H1 (cell line): ENCODE measurements around the gene C1RL. TPM values are rescaled to one million over a fixed set of nuclear protein-coding genes. Genes with fewer than 3 reads are reported as not detected.

Experiments used
- ASH2L ChIP-seq: fragments of 200-600, 300-600 bp; sonication (generic); IDR thresholded peaks from one replicate; pipeline ENCODE4 v1.7.1; 2017; ENCODE audit warnings: low read length
- BACH1 ChIP-seq: IDR thresholded peaks from 2 replicates; pipeline ENCODE4 v1.6.1; 2012; ENCODE audit warnings: low read length, improper control_type of control experiment
- BRCA1 ChIP-seq: IDR thresholded peaks from 2 replicates; pipeline ENCODE4 v1.6.1; 2012; ENCODE audit warnings: low read depth, low read length, improper control_type of control experiment
- CBX5 ChIP-seq: fragments of 300-800, 300-1000 bp; sonication (generic); IDR thresholded peaks from 2 replicates; pipeline ENCODE4 v1.7.1; 2016; ENCODE audit warnings: antibody characterized with exemption, low read length, low read depth
- CEBPB ChIP-seq: IDR thresholded peaks from 2 replicates; pipeline ENCODE4 v1.6.1; 2012; ENCODE audit warnings: low read depth, low read length
- CHD2 ChIP-seq: IDR thresholded peaks from 2 replicates; pipeline ENCODE4 v1.6.1; 2012; ENCODE audit warnings: low read length, improper control_type of control experiment
- MAFK ChIP-seq: IDR thresholded peaks from 2 replicates; pipeline ENCODE4 v1.6.1; 2012; ENCODE audit warnings: low read depth, mild to moderate bottlenecking, improper control_type of control experiment, low read length
- NANOG ChIP-seq: IDR thresholded peaks from 2 replicates; pipeline ENCODE4 v1.6.1; 2011; ENCODE audit warnings: low read length, low read depth, mild to moderate bottlenecking, inconsistent platforms; ENCODE audit not compliant: insufficient read depth, poor library complexity, severe bottlenecking
- PHF8 ChIP-seq: fragments of 200-600 bp; sonication (generic); conservative IDR thresholded peaks from 2 replicates; pipeline ENCODE4 v1.7.1; 2012; ENCODE audit warnings: low read depth, mild to moderate bottlenecking, inconsistent platforms, low read length, moderate library complexity
- RAD21 ChIP-seq, 2 experiments: IDR thresholded peaks in 1 of 2; conservative IDR thresholded peaks in 1 of 2; 2 replicates each; pipeline ENCODE4 v1.6.1; 2011; ENCODE audit warnings: low read depth in 2 of 2, low read length in 2 of 2, improper control_type of control experiment in 1 of 2, inconsistent platforms in 1 of 2, mild to moderate bottlenecking in 1 of 2, moderate library complexity in 1 of 2
- RBBP5 ChIP-seq: IDR thresholded peaks from 2 replicates; pipeline ENCODE4 v1.7.1; 2012; ENCODE audit warnings: low read depth, mild to moderate bottlenecking, inconsistent platforms, low read length, moderate library complexity, borderline replicate concordance
- RXRA ChIP-seq: IDR thresholded peaks from 2 replicates; pipeline ENCODE4 v1.6.1; 2011; ENCODE audit warnings: low read depth, mild to moderate bottlenecking, low read length, moderate library complexity; ENCODE audit not compliant: insufficient read depth
- SAP30 ChIP-seq: fragments of 300-600 bp; sonication (generic); IDR thresholded peaks from 2 replicates; pipeline ENCODE4 v1.7.1; 2012; ENCODE audit warnings: low read length, moderate library complexity, mild to moderate bottlenecking, inconsistent platforms; ENCODE audit not compliant: insufficient read depth, insufficient replicate concordance
- SIN3A ChIP-seq, 2 experiments: IDR thresholded peaks in 1 of 2; conservative IDR thresholded peaks in 1 of 2; 2 replicates each; pipeline ENCODE4 v1.6.1; 2011 to 2012; ENCODE audit warnings: low read length in 2 of 2, improper control_type of control experiment in 1 of 2, low read depth in 1 of 2, mild to moderate bottlenecking in 1 of 2
- SIRT6 ChIP-seq: IDR thresholded peaks from one replicate; pipeline ENCODE4 v1.7.1; 2012; ENCODE audit warnings: low read length, inconsistent platforms
- SP1 ChIP-seq: IDR thresholded peaks from 2 replicates; pipeline ENCODE4 v1.6.1; 2011; ENCODE audit warnings: low read depth, low read length
- SP4 ChIP-seq: IDR thresholded peaks from 2 replicates; pipeline ENCODE4 v1.6.1; 2012; ENCODE audit warnings: low read length, inconsistent platforms
- TEAD4 ChIP-seq: IDR thresholded peaks from 2 replicates; pipeline ENCODE4 v1.6.1; 2012; ENCODE audit warnings: low read depth, low read length, inconsistent platforms, mixed read lengths
- ZNF274 ChIP-seq: IDR thresholded peaks from 2 replicates; pipeline ENCODE4 v1.7.0; 2012; ENCODE audit warnings: low read length, borderline replicate concordance; ENCODE audit errors: extremely low read depth
- polyA plus RNA-seq, 7 experiments: library from polyadenylated mRNA; depleted of rRNA in 3 of 7; stranded (reverse) in 5 of 7; unstranded in 2 of 7; fragments of >200 nt in 5 of 7; fragments of 200-250 nt in 2 of 7; gene quantifications; 1 replicate in 5 of 7; 2 replicates in 1 of 7; 4 replicates in 1 of 7; pipeline versions ENCODE4 v1.2.1 to v1.2.3, GENCODE V29; 2011 to 2013; ENCODE audit warnings: missing spikeins in 2 of 7, mixed read lengths in 2 of 7
- total RNA-seq: library from RNA; stranded (reverse); fragmentation: NEBNext Ultra II Directional; extraction: Animal tissue kit (Norgen Biotek cat#: 25700); gene quantifications from 2 replicates; pipeline ENCODE4 v1.2.1, GENCODE V29; 2021

Gene C1RL
- total and polyA plus RNA-seq, 2 of the 8 experiments (the other 6 are each of a cell fraction or from before 2014, with no cell fraction given), result 11.4 to 15.5 TPM

GRCh38 chr12:7060353-7060954, 48.6 kb downstream of the C1RL start, which contains the start of gene C1S (continued):
- no peak for TF ChIP-seq RXRA
- TF ChIP-seq CEBPB, result peak; percentile 66
- TF ChIP-seq SP1, result no peak
- TF ChIP-seq CHD2, result peak; percentile 32; the same call in 1 of the 2 replicates
- TF ChIP-seq RAD21 (IDR thresholded peaks at IDR 0.05 in 1 of 2, conservative IDR thresholded peaks at IDR 0.05 in 1 of 2; ENCODE audit: low read depth in 2 of 2, low read length in 2 of 2), result peak; percentile 91 to 94
- no peak for TF ChIP-seq TEAD4
- peak; percentile 95 for TF ChIP-seq BACH1
- TF ChIP-seq ZNF274, result no peak
- TF ChIP-seq SP4, result no peak
- TF ChIP-seq NANOG, result no peak
- TF ChIP-seq PHF8, result no peak
- peak; percentile 26 for TF ChIP-seq ASH2L
- 0 out of 4 replicates have a peak, but pooled peaks of 1 of the 2 experiments have one; percentile 40 for TF ChIP-seq SIN3A (conservative IDR thresholded peaks at IDR 0.05 in 1 of 2, IDR thresholded peaks at IDR 0.05 in 1 of 2; ENCODE audit: low read depth in 1 of 2, low read length in 2 of 2)
- TF ChIP-seq SIRT6, result no peak
- peak; percentile 95 for TF ChIP-seq MAFK
- no peak for TF ChIP-seq CBX5
- TF ChIP-seq SAP30, result no peak
- TF ChIP-seq BRCA1, result no peak
- TF ChIP-seq RBBP5, result peak; percentile 45; the same call in 1 of the 2 replicates
